ENCODE results near the gene RPS6KA4.

DNA sequence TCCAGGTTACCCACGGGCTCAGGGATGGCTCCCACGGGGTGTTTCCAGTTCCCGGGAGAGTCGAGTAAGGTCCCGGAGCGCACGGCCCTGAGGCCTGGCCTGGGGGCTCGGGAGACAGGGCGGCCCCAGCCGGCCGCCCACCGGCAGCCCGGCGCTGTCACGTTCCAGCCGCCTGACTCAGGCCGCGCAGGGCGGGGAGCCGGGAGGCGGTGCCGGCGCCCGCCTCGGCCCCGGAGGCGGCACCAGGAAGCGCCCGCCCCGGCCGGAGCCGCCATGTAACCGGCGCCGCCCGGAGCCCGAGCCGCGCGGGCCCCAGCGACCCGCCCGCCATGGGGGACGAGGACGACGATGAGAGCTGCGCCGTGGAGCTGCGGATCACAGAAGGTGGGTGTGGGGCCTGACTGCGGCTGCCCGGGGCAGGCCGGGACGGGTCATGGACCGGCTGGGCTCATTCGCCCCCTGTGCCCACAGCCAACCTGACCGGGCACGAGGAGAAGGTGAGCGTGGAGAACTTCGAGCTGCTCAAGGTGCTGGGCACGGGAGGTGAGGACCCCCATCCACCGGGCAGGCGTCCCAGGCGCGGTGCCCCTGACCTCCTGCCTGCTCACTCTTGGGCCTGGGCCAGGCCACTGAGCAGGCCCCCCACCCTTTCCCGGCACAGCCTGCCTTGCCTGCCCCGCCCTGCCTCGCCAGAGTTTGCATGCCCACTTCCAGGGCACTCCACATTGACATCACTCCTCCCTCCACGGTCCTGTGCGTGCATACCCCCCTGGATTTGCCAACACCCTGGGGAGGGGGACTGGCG, at the start of gene RPS6KA4:
- TF ChIP-seq, protein P1, sequence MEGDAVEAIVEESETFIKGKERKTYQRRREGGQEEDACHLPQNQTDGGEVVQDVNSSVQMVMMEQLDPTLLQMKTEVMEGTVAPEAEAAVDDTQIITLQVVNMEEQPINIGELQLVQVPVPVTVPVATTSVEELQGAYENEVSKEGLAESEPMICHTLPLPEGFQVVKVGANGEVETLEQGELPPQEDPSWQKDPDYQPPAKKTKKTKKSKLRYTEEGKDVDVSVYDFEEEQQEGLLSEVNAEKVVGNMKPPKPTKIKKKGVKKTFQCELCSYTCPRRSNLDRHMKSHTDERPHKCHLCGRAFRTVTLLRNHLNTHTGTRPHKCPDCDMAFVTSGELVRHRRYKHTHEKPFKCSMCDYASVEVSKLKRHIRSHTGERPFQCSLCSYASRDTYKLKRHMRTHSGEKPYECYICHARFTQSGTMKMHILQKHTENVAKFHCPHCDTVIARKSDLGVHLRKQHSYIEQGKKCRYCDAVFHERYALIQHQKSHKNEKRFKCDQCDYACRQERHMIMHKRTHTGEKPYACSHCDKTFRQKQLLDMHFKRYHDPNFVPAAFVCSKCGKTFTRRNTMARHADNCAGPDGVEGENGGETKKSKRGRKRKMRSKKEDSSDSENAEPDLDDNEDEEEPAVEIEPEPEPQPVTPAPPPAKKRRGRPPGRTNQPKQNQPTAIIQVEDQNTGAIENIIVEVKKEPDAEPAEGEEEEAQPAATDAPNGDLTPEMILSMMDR (IDR thresholded peaks at IDR 0.05): no peak
- peak in 1 of 2 donors; percentile 64 for TF ChIP-seq POLR2AphosphoS5 (IDR thresholded peaks at IDR 0.05; ENCODE audit: insufficient read depth in 1 of 2, low read depth in 1 of 2)
- TF ChIP-seq POLR2A (IDR thresholded peaks at IDR 0.05): peak in 1 of 2 donors; percentile 12

All from vagina (tissue), 2 donors.